ENCODE measurements around the gene USP24.

USP24 gene

DNA sequence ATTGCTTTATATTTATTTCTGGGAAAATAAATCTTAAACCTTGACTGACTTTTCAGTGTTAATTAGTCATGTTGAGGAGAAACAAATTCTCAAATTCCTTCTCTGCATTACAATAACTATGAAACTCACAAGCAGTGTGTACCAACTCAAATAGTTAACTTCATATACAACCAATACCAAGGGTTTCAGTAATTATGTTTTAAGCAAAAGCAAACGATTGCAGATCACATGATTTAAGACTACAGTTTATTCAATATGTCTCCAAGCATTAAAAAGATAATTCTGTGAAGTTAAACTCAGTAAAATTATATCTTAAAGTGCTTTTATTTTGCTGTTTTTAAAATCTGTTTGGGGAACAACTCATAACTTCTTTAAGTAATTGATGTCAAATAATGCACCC, 147.2 kb downstream of the USP24 start:
- in situ Hi-C loops (cut with MboI; ENCODE audit: low sequenced_read_pairs, unreplicated experiment): no loop called here
- DNase-seq (ENCODE audit: low spot score): no peak
- TF ChIP-seq, protein P1, sequence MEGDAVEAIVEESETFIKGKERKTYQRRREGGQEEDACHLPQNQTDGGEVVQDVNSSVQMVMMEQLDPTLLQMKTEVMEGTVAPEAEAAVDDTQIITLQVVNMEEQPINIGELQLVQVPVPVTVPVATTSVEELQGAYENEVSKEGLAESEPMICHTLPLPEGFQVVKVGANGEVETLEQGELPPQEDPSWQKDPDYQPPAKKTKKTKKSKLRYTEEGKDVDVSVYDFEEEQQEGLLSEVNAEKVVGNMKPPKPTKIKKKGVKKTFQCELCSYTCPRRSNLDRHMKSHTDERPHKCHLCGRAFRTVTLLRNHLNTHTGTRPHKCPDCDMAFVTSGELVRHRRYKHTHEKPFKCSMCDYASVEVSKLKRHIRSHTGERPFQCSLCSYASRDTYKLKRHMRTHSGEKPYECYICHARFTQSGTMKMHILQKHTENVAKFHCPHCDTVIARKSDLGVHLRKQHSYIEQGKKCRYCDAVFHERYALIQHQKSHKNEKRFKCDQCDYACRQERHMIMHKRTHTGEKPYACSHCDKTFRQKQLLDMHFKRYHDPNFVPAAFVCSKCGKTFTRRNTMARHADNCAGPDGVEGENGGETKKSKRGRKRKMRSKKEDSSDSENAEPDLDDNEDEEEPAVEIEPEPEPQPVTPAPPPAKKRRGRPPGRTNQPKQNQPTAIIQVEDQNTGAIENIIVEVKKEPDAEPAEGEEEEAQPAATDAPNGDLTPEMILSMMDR (IDR thresholded peaks at IDR 0.05; ENCODE audit: borderline replicate concordance, control extremely low read depth, extremely low read depth, insufficient read depth, missing control alignments): no peak

DNA sequence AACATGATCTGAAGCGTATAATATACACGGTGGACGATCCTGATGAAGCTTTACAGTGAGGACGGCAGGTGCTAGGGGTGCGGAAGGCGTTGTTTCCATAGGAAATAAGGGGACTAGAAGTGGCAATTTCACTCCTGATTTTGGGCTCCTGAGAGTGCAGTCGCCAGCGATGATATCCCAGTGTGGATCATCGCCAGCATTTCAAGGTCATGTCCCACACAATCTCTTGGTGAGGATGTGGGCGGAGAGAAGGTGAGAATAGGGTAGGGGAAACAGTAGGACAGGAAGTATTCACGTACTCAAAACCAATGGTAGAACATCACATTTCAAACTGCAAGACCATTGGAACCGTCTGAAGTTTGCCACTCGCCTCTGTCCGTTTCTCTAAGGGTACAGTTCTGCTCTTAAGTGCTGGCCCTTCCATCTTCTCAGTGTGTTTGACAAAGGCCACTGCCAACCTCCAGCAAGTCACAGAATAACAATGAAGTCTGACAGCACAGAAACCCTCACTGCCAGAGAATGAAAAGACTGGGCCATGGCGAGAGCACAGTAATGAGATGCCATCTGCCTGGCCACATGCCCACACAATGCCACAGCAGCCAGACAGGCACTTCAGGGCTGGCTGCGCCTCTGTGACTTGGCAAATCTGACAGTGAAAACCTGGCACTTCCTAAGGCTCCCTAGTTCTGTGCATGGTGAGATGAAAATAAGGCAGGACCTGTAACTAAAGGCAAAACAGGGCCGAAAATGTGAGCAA, 148.0 kb downstream of the USP24 start:
- in situ Hi-C loops (cut with MboI; ENCODE audit: low sequenced_read_pairs, unreplicated experiment): no loop called here
- no peak for DNase-seq (ENCODE audit: low spot score)
- TF ChIP-seq, protein P1 (IDR thresholded peaks at IDR 0.05; ENCODE audit: borderline replicate concordance, control extremely low read depth, extremely low read depth, insufficient read depth, missing control alignments): no peak

DNA sequence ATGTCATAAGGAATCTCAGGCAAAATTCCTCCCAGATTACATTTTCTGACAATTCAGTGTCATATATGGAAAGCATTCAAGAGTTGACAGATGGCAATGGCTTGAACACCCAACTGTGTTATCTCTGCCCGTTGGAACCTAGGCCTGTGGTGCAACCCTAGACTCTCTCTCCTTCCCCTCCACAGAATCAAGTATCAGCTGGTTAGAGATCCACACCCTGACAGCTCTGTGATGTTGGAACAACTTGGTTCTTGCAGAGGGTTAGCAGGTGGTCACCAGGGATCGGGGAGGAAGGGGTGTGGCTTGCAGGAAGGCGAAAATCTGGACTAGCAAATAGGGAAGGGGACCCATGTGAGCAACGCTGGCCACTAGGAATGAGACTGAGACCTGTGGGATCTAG, 149.5 kb downstream of the USP24 start:
- TF ChIP-seq, protein P1 (IDR thresholded peaks at IDR 0.05; ENCODE audit: borderline replicate concordance, control extremely low read depth, extremely low read depth, insufficient read depth, missing control alignments): no peak
- no peak for DNase-seq (ENCODE audit: low spot score)
- in situ Hi-C loops (cut with MboI; ENCODE audit: low sequenced_read_pairs, unreplicated experiment): no loop called here

DNA sequence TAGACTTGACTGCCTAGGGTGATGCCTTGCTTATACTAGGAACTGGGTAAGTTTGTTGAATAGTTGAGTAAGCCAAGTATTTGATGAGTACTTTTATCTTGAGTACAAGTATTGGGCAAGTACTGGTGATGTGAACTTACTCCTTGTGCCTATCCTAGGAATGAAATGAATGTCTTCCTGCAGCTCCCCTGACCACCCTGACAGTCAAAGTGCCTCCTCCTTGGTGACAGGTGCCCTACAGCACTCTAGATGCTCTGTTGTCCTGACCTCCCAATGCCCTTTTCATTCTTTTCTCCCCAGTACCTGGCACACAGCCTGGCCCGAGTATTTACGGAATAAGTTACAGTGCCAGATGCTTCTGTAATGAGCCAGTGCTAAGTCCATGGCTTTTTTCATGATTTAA, 150.3 kb downstream of the USP24 start:
- TF ChIP-seq, protein P1 (IDR thresholded peaks at IDR 0.05; ENCODE audit: borderline replicate concordance, control extremely low read depth, extremely low read depth, insufficient read depth, missing control alignments): no peak
- no peak for DNase-seq (ENCODE audit: low spot score)
- in situ Hi-C loops (cut with MboI; ENCODE audit: low sequenced_read_pairs, unreplicated experiment): no loop called here

DNA sequence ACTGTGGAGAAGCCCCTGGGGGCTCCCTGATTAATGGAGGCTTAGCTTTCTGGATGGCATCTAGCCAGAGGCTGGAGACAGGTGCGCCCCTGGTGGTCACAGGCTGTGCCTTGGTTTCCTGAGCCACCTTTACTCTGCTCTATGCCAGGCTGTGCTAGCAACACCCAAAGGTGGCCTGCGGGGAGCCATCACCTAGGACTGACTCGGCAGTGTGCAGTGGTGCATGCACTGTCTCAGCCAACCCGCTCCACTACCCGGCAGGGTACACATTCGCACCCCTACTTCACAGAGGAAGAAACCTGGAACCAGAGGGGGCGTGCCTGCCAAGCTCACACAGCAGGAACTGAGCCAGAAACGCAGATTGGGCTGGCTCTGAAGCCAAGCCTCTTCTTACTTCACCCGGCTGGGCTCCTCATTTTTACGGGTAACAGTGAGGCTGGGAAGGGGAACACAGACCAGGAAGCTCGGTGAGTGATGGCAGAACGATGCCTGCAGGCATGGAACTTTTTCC, 151.0 kb downstream of the USP24 start:
- in situ Hi-C loops (cut with MboI; ENCODE audit: low sequenced_read_pairs, unreplicated experiment): no loop called here
- TF ChIP-seq, protein P1 (IDR thresholded peaks at IDR 0.05; ENCODE audit: borderline replicate concordance, control extremely low read depth, extremely low read depth, insufficient read depth, missing control alignments): no peak
- DNase-seq (ENCODE audit: low spot score): peak; percentile 31

DNA sequence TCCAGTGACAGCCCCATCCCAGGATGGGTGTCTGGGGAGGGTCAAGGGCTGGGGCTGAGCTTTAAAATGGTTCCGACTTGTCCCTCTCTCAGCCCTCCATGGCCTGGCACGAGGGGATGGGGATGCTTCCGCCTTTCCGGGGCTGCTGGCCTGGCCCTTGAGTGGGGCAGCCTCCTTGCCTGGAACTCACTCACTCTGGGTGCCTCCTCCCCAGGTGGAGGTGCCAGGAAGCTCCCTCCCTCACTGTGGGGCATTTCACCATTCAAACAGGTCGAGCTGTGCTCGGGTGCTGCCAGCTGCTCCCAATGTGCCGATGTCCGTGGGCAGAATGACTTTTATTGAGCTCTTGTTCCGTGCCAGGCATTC, 151.6 kb downstream of the USP24 start:
- DNase-seq (ENCODE audit: low spot score): peak; percentile 8
- in situ Hi-C loops (cut with MboI; ENCODE audit: low sequenced_read_pairs, unreplicated experiment): no loop called here
- TF ChIP-seq, protein P1 (IDR thresholded peaks at IDR 0.05; ENCODE audit: borderline replicate concordance, control extremely low read depth, extremely low read depth, insufficient read depth, missing control alignments): no peak
